GM18511 (cell line): Measurements from ENCODE around the gene TCF12.
"Not testable (repeated sequence)": the region's sequence is repeated elsewhere in the genome, so short reads cannot be mapped to it uniquely, and the experiment has no call there.

Source experiments
- ATAC-seq: cut with Tn5 transposase; IDR thresholded peaks from one replicate; pipeline ENCODE4 v1.9.1; 2021; ENCODE audit warnings: mild to moderate bottlenecking, moderate library complexity; ENCODE audit not compliant: unreplicated experiment

The TCF12 gene

GRCh38 chr15:56972426-56972825 is 54.0 kb downstream of the TCF12 start:
- ATAC-seq = no peak

GRCh38 chr15:56973463-56973862 is 55.0 kb downstream of the TCF12 start:
- no peak for ATAC-seq

- ATAC-seq = no peak
These were observed 58.8 kb downstream of the TCF12 start for GRCh38 chr15:56977232-56977631.

- no peak for ATAC-seq
These were observed 60.6 kb downstream of the TCF12 start for GRCh38 chr15:56978898-56979662.

GRCh38 chr15:56980473-56980872 is 62.0 kb downstream of the TCF12 start:
- no peak for ATAC-seq

GRCh38 chr15:56981160-56981559 is 62.7 kb downstream of the TCF12 start:
- no peak for ATAC-seq

- no peak for ATAC-seq
These were observed 64.5 kb downstream of the TCF12 start for GRCh38 chr15:56982987-56983386.

- no peak for ATAC-seq
These were observed 66.4 kb downstream of the TCF12 start for GRCh38 chr15:56984681-56985481.

GRCh38 chr15:56985856-56986255 is 67.4 kb downstream of the TCF12 start:
- ATAC-seq = no peak

- no peak for ATAC-seq
These were observed 68.8 kb downstream of the TCF12 start for GRCh38 chr15:56987286-56987685.

- no peak for ATAC-seq
These were observed 69.8 kb downstream of the TCF12 start for GRCh38 chr15:56988219-56988618.

- ATAC-seq = no peak
These were observed 71.0 kb downstream of the TCF12 start for GRCh38 chr15:56989411-56989924.

- no peak for ATAC-seq
These were observed 72.6 kb downstream of the TCF12 start for GRCh38 chr15:56991017-56991416.

GRCh38 chr15:56992725-56993124 is 74.3 kb downstream of the TCF12 start:
- ATAC-seq = no peak

- ATAC-seq = no peak
These were observed 75.8 kb downstream of the TCF12 start for GRCh38 chr15:56994280-56994679.

GRCh38 chr15:56996093-56996492 is 77.6 kb downstream of the TCF12 start:
- ATAC-seq = no peak

- no peak for ATAC-seq
These were observed 78.5 kb downstream of the TCF12 start for GRCh38 chr15:56996746-56997470.

- ATAC-seq = no peak
These were observed 85.0 kb downstream of the TCF12 start for GRCh38 chr15:57003418-57003817.

- ATAC-seq = no peak
These were observed 86.8 kb downstream of the TCF12 start for GRCh38 chr15:57005244-57005643.

GRCh38 chr15:57007797-57008196 is 89.4 kb downstream of the TCF12 start:
- ATAC-seq = not testable (repeated sequence)

- no peak for ATAC-seq
These were observed 92.3 kb downstream of the TCF12 start for GRCh38 chr15:57010724-57011123.
